Fibroblast of villous mesenchyme (primary cell): ENCODE data around the gene UXT. TPM values are rescaled to one million over a fixed set of nuclear protein-coding genes. Genes with fewer than 3 reads are reported as not detected.

Experiments used
- DNase-seq: peaks from one replicate; pipeline ENCODE4 v3.0.0-alpha.2; 2010; ENCODE audit warnings: low read depth
- H3K4me3 ChIP-seq: 2 replicates; pipeline ENCODE4 v1.5.1; 2011; ENCODE audit warnings: low read depth, mild to moderate bottlenecking, low read length
- CTCF ChIP-seq: IDR thresholded peaks from 2 replicates; pipeline ENCODE4 v1.5.1; 2012; ENCODE audit warnings: low read depth, mild to moderate bottlenecking, low read length; ENCODE audit not compliant: insufficient read depth
- total RNA-seq: library from RNA; depleted of rRNA; stranded (reverse); fragments of >200 nt; gene quantifications from 2 replicates; pipeline ENCODE4 v1.2.3, GENCODE V29; 2012

Gene UXT
- total RNA-seq, 1 donor, result 91.5 TPM

- no peak for TF ChIP-seq CTCF
- DNase-seq, result no peak
- H3K4me3 ChIP-seq, result peak overlapping the region; percentile 74
Measured at GRCh38 chrX:47649781-47650163, 9.2 kb downstream of the UXT start.

GRCh38 chrX:47649271-47649670 lies 9.7 kb downstream of the UXT start:
- no peak for DNase-seq
- no peak for TF ChIP-seq CTCF
- peak overlapping the region; percentile 74 for H3K4me3 ChIP-seq

- H3K4me3 ChIP-seq, result no peak overlapping the region
- peak; percentile 30 for DNase-seq
- TF ChIP-seq CTCF, result no peak
Measured at GRCh38 chrX:47648376-47648775, 10.6 kb downstream of the UXT start.

- no peak overlapping the region for H3K4me3 ChIP-seq
- no peak for DNase-seq
- no peak for TF ChIP-seq CTCF
Measured at GRCh38 chrX:47646636-47647035, 12.3 kb downstream of the UXT start.

- no peak overlapping the region for H3K4me3 ChIP-seq
- no peak for TF ChIP-seq CTCF
Measured at GRCh38 chrX:47645530-47645929, 13.4 kb downstream of the UXT start.

GRCh38 chrX:47644557-47645091 lies 14.4 kb downstream of the UXT start:
- H3K4me3 ChIP-seq, result no peak overlapping the region
- TF ChIP-seq CTCF, result peak; percentile 52
- peak; percentile 39 for DNase-seq

More at GRCh38 chrX:47645530-47645929, 13.4 kb downstream of the UXT start:
- DNase-seq, result peak; percentile 30

GRCh38 chrX:47643926-47644325 lies 15.1 kb downstream of the UXT start:
- TF ChIP-seq CTCF, result peak; percentile 55
- no peak overlapping the region for H3K4me3 ChIP-seq
- peak; percentile 58 for DNase-seq
